ENCODE results near the gene SBK2. TPM values are rescaled to one million over a fixed set of nuclear protein-coding genes. Genes with fewer than 3 reads are reported as not detected.
A peak's percentile ranks its signal among the peaks of the same experiment; 100 is the strongest.

Gene SBK2
- total RNA-seq, 1 experiment from 2014 or later, result not detected

DNA sequence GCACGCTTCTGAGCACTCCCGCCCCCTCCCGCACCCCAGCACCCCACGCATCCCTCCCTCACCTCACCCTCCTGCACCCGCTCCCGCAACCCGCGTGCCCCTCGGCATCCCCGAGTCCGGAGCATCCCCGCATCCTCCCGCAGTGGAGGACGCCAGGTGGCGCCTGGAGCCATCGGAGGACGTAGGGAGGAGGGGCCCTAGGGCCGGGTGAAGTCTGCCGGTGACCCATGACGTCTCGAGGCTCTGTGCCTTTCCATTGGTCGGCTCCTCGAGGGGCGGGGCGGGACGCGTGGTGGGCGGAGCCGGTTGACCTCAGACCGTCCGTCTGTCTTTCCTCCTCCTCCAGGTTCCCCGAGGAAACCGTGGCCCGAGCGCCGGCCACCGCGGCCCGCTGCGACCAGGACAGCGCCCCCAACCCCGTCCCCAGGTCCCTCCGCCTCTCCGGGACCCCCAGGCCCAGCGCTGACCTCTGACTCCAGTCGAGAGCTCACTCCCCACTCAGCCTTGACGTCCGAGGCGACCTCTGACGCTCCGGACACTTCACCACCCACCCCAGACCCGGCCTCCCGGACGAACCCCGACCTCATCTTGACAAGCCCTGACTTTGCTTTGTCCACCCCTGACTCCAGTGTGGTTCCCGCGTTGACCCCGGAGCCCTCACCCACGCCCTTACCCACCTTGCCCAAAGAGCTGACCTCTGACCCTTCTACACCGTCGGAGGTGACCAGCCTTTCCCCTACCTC, 19.9 kb downstream of the SBK2 start:
- H3K36me3 ChIP-seq (ENCODE audit: control insufficient read depth, insufficient read depth, low read length), result no peaks in the 10 kb centered on the region
- intact Hi-C loops (cut with micrococcal nuclease; ENCODE audit: unreplicated experiment), result loop anchor here (1.0 to 2.0 kb wide), 4 partner anchors 33 to 114 kb away; partner anchors contain the start of gene ZNF579
- CTCF ChIA-PET, result interaction anchor here (0.6 to 1.0 kb wide), 7 partner anchors 9 to 118 kb away, joined by 3 to 9 read pairs (median 6); partner anchors contain the start of genes FIZ1 and ZNF865
- Mint-ChIP-seq H3K4me3 (ENCODE audit: unreplicated experiment) (peak overlapping the region; percentile 72), H3K36me3 (ENCODE audit: insufficient read depth, unreplicated experiment) (peaks cover 6% of the 10 kb centered on the region), H3K27me3 (ENCODE audit: insufficient read depth, unreplicated experiment) (peaks cover 5% of the 10 kb centered on the region), H3K9me3 (ENCODE audit: unreplicated experiment) (no peaks in the 10 kb centered on the region), H3K27ac (ENCODE audit: unreplicated experiment) (peak overlapping the region; percentile 77), H3K4me1 (ENCODE audit: low read depth, unreplicated experiment) (no peaks in the 10 kb centered on the region)
- H3K4me3 ChIP-seq (ENCODE audit: low read depth, low read length), result peak overlapping the region; percentile 31
- no peaks in the 10 kb centered on the region for H3K9me3 ChIP-seq
- DNase-seq, result peak; percentile 94 to 97
- BruUV-seq (replicated peaks), result no TSS peak
- POLR2A ChIA-PET, result interaction anchor here (0.6 to 0.7 kb wide), 2 partner anchors 33 to 83 kb away, joined by 3 read pairs; no protein-coding TSS in a partner anchor
- H3K4me1 ChIP-seq, result peaks cover 8% of the 10 kb centered on the region
- H3K27me3 ChIP-seq (replicated peaks; ENCODE audit: control insufficient read depth, insufficient read depth, low read length), result no peaks in the 10 kb centered on the region
- TF ChIP-seq, protein P1, sequence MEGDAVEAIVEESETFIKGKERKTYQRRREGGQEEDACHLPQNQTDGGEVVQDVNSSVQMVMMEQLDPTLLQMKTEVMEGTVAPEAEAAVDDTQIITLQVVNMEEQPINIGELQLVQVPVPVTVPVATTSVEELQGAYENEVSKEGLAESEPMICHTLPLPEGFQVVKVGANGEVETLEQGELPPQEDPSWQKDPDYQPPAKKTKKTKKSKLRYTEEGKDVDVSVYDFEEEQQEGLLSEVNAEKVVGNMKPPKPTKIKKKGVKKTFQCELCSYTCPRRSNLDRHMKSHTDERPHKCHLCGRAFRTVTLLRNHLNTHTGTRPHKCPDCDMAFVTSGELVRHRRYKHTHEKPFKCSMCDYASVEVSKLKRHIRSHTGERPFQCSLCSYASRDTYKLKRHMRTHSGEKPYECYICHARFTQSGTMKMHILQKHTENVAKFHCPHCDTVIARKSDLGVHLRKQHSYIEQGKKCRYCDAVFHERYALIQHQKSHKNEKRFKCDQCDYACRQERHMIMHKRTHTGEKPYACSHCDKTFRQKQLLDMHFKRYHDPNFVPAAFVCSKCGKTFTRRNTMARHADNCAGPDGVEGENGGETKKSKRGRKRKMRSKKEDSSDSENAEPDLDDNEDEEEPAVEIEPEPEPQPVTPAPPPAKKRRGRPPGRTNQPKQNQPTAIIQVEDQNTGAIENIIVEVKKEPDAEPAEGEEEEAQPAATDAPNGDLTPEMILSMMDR (IDR thresholded peaks at IDR 0.05; ENCODE audit: insufficient read depth in 1 of 2, low read depth in 1 of 2, low read length in 1 of 2, severe bottlenecking in 1 of 2, unreplicated experiment in 1 of 2), result peak; percentile 89 to 98

DNA sequence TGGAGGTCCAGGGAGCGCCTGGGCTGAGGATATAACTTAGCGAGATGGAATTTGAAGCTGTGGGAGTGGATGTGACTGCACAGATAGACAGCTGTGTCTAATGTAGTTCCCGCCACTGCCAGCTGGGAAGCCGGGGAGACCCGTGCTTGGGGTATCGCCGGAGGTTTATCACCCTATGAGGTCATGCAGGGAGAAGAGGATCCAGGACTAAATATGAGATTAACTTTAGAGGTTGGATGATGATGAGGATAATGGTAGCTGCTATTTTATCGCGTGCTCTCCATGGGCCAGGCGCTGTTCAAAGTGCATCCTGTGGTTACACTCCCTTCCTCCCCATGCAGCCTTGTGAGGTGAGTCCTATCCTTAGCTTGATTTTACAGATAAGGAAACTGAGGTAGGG, 28.8 kb downstream of the SBK2 start:
- intact Hi-C loops (cut with micrococcal nuclease; ENCODE audit: unreplicated experiment), result loop anchor here (10.0 kb wide), 1 partner anchor 103 kb away; the partner anchor contains the start of gene UBE2S
- Mint-ChIP-seq H3K36me3 (ENCODE audit: insufficient read depth, unreplicated experiment) (peaks cover 11% of the 10 kb centered on the region), H3K9me3 (ENCODE audit: unreplicated experiment) (peaks cover 6% of the 10 kb centered on the region), H3K27me3 (ENCODE audit: insufficient read depth, unreplicated experiment) (peaks cover 10% of the 10 kb centered on the region), H3K4me1 (ENCODE audit: low read depth, unreplicated experiment) (peaks cover 8% of the 10 kb centered on the region), H3K4me3 (ENCODE audit: unreplicated experiment) (no peak overlapping the region), H3K27ac (ENCODE audit: unreplicated experiment) (no peak overlapping the region)
- Histone ChIP-seq H3K27me3 (replicated peaks; ENCODE audit: control insufficient read depth, insufficient read depth, low read length) (no peaks in the 10 kb centered on the region; the same call in 1 of the 2 replicates), H3K4me3 (ENCODE audit: low read depth, low read length) (no peak overlapping the region), H3K4me1 (peaks cover 5% of the 10 kb centered on the region; the same call in 1 of the 2 replicates), H3K36me3 (ENCODE audit: control insufficient read depth, insufficient read depth, low read length) (no peaks in the 10 kb centered on the region), H3K9me3 (peaks cover 8% of the 10 kb centered on the region; the same call in 1 of the 2 replicates)
- DNase-seq, result no peak
- TF ChIP-seq, protein P1 (IDR thresholded peaks at IDR 0.05; ENCODE audit: insufficient read depth in 1 of 2, low read depth in 1 of 2, low read length in 1 of 2, severe bottlenecking in 1 of 2, unreplicated experiment in 1 of 2), result no peak
- ChIA-PET CTCF (interaction anchor here (0.8 kb wide), 1 partner anchor 9 kb away, joined by 3 read pairs; no protein-coding TSS in a partner anchor), POLR2A (no interaction called here)
- BruUV-seq (replicated peaks), result no TSS peak

DNA sequence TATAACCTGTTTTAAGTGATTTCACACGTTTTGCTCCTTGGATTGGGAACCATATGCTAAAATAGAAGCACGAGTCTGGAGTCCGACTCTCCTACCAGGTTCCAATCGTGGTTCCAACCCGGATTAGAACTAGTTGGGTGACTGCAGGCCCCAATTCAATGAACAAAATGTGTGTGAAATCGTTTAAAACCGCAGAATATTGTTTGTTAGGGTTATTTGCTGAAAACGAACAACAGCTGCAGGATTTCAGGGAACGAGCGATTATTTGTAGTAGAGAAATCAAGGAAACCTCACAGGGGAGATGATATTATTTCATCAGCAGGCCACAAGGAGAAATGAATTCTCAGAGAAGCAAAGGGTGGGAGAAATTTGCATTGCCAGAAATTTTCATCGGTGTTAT, 32.0 kb downstream of the SBK2 start:
- Mint-ChIP-seq H3K36me3 (ENCODE audit: insufficient read depth, unreplicated experiment) (peaks cover 14% of the 10 kb centered on the region), H3K27me3 (ENCODE audit: insufficient read depth, unreplicated experiment) (peaks cover 11% of the 10 kb centered on the region), H3K4me3 (ENCODE audit: unreplicated experiment) (no peak overlapping the region), H3K27ac (ENCODE audit: unreplicated experiment) (no peak overlapping the region), H3K9me3 (ENCODE audit: unreplicated experiment) (peaks cover 18% of the 10 kb centered on the region), H3K4me1 (ENCODE audit: low read depth, unreplicated experiment) (peaks cover 10% of the 10 kb centered on the region)
- Histone ChIP-seq H3K27me3 (replicated peaks; ENCODE audit: control insufficient read depth, insufficient read depth, low read length) (no peaks in the 10 kb centered on the region), H3K36me3 (ENCODE audit: control insufficient read depth, insufficient read depth, low read length) (no peaks in the 10 kb centered on the region), H3K4me3 (ENCODE audit: low read depth, low read length) (no peak overlapping the region), H3K9me3 (peaks cover 8% of the 10 kb centered on the region; the same call in 1 of the 2 replicates), H3K4me1 (peaks cover 8% of the 10 kb centered on the region; the same call in 1 of the 2 replicates)
- POLR2A ChIA-PET, result interaction anchor here (1.3 kb wide), 1 partner anchor 43 kb away, joined by 5 read pairs; the partner anchor contains the start of gene ISOC2
- CTCF ChIA-PET, result interaction anchor here (0.6 to 2.8 kb wide), 5 partner anchors 29 to 121 kb away, joined by 3 to 35 read pairs (median 10); partner anchors contain the start of gene ZNF628
- no peak for DNase-seq
- TF ChIP-seq, protein P1 (IDR thresholded peaks at IDR 0.05; ENCODE audit: insufficient read depth in 1 of 2, low read depth in 1 of 2, low read length in 1 of 2, severe bottlenecking in 1 of 2, unreplicated experiment in 1 of 2), result no peak
- intact Hi-C loops (cut with micrococcal nuclease; ENCODE audit: unreplicated experiment), result loop anchor here (2.0 to 10.0 kb wide), 3 partner anchors 38 to 127 kb away; partner anchors contain the start of gene UBE2S
- no TSS peak for BruUV-seq (replicated peaks)
